ENCODE data around the gene RAMP2. TPM values are rescaled to one million over a fixed set of nuclear protein-coding genes. Genes with fewer than 3 reads are reported as not detected.

RAMP2 gene
- total and polyA plus RNA-seq, 2 of the 13 experiments (the other 11 are each of a cell fraction or from before 2014, with no cell fraction given), result 1.4 to 5.2 TPM

DNA sequence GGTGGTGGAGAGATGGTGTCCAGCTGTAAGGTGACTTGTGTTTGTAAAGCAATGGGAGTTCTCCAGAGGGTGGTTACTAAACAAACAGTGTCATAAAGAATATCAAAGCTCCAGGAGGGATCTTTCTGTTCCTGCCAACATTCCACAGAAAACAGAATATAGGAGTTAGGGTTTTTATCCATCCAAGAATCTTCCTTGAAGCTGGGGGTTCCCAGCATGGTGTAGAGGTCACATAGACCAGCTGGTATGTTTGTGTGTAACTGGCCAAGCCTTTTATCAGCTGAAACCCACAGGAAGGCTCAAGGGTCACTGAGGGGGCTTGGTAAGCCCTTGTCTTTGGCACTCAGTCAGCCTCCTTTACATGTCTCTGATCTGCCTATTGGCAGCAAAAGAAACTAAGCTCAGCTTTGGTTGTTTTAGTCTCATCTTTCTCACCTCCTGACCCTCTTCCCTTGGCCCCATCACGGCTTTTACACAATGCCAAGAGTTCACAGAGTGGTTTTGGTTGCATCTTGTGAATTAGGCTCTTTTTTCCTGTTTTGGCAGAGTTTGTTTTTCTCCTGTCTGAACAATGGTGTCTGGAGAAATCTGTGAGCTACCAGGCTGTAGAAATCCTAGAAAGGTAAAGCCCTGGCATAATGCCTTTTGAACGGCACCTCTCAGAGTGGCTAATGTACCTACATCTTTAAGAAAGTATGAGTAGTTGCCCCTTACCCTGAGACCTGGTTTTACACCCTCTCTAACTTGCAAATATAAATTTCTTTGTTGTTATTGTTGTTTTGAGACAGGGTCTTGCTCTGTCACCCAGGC lies 42.3 kb downstream of the RAMP2 start:
- H3K9ac ChIP-seq (ENCODE audit: insufficient read depth, low read depth, low read length), result peak overlapping the region; percentile 31
- TF ChIP-seq NR2C2 (CRISPR knock-in tag; IDR thresholded peaks at IDR 0.05; ENCODE audit: borderline replicate concordance) (0 out of 2 replicates have a peak, but pooled peaks have one; percentile 19), ZKSCAN1 (IDR thresholded peaks at IDR 0.05; ENCODE audit: low read length) (peak; percentile 93), NR2F1 (CRISPR knock-in tag; IDR thresholded peaks at IDR 0.05) (0 out of 4 replicates have a peak, but pooled peaks have one; percentile 39 to 63), RXRA (CRISPR knock-in tag; IDR thresholded peaks at IDR 0.05) (peak; percentile 81; the same call in 1 of the 2 replicates), SOX6 (IDR thresholded peaks at IDR 0.05) (no peak), SOX6 (CRISPR knock-in tag; IDR thresholded peaks at IDR 0.05) (peak; percentile 66), ZNF350 (CRISPR knock-in tag; IDR thresholded peaks at IDR 0.05; ENCODE audit: borderline replicate concordance, low read depth) (0 out of 2 replicates have a peak, but pooled peaks have one; percentile 20), AGO1 (IDR thresholded peaks at IDR 0.05; ENCODE audit: low read depth, low read length, poor library complexity, severe bottlenecking) (no peak), XRCC5 (optimal IDR thresholded peaks at IDR 0.05; ENCODE audit: low read length) (peak; percentile 67), ZNF160 (CRISPR knock-in tag; IDR thresholded peaks at IDR 0.05) (no peak), HNF4G (IDR thresholded peaks at IDR 0.05; ENCODE audit: borderline replicate concordance, low read depth, low read length) (peak; percentile 94), HNF4G (CRISPR knock-in tag; IDR thresholded peaks at IDR 0.05; ENCODE audit: borderline replicate concordance, low read depth) (peak; percentile 81; the same call in 1 of the 2 replicates), ZBTB7B (CRISPR knock-in tag; IDR thresholded peaks at IDR 0.05) (peak; percentile 95), THYN1 (CRISPR knock-in tag; IDR thresholded peaks at IDR 0.05; ENCODE audit: borderline replicate concordance, low read depth) (no peak)
- TF ChIP-seq, protein P1, sequence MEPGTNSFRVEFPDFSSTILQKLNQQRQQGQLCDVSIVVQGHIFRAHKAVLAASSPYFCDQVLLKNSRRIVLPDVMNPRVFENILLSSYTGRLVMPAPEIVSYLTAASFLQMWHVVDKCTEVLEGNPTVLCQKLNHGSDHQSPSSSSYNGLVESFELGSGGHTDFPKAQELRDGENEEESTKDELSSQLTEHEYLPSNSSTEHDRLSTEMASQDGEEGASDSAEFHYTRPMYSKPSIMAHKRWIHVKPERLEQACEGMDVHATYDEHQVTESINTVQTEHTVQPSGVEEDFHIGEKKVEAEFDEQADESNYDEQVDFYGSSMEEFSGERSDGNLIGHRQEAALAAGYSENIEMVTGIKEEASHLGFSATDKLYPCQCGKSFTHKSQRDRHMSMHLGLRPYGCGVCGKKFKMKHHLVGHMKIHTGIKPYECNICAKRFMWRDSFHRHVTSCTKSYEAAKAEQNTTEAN (CRISPR knock-in tag; conservative IDR thresholded peaks at IDR 0.05), result 0 out of 2 replicates have a peak, but pooled peaks have one; percentile 21
- TF ChIP-seq, protein P2, sequence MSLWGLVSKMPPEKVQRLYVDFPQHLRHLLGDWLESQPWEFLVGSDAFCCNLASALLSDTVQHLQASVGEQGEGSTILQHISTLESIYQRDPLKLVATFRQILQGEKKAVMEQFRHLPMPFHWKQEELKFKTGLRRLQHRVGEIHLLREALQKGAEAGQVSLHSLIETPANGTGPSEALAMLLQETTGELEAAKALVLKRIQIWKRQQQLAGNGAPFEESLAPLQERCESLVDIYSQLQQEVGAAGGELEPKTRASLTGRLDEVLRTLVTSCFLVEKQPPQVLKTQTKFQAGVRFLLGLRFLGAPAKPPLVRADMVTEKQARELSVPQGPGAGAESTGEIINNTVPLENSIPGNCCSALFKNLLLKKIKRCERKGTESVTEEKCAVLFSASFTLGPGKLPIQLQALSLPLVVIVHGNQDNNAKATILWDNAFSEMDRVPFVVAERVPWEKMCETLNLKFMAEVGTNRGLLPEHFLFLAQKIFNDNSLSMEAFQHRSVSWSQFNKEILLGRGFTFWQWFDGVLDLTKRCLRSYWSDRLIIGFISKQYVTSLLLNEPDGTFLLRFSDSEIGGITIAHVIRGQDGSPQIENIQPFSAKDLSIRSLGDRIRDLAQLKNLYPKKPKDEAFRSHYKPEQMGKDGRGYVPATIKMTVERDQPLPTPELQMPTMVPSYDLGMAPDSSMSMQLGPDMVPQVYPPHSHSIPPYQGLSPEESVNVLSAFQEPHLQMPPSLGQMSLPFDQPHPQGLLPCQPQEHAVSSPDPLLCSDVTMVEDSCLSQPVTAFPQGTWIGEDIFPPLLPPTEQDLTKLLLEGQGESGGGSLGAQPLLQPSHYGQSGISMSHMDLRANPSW (CRISPR knock-in tag; IDR thresholded peaks at IDR 0.05; ENCODE audit: borderline replicate concordance), result 0 out of 2 replicates have a peak, but pooled peaks have one; percentile 51
- TF ChIP-seq, protein P3, sequence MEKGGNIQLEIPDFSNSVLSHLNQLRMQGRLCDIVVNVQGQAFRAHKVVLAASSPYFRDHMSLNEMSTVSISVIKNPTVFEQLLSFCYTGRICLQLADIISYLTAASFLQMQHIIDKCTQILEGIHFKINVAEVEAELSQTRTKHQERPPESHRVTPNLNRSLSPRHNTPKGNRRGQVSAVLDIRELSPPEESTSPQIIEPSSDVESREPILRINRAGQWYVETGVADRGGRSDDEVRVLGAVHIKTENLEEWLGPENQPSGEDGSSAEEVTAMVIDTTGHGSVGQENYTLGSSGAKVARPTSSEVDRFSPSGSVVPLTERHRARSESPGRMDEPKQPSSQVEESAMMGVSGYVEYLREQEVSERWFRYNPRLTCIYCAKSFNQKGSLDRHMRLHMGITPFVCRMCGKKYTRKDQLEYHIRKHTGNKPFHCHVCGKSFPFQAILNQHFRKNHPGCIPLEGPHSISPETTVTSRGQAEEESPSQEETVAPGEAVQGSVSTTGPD (CRISPR knock-in tag; IDR thresholded peaks at IDR 0.05), result peak; percentile 92

More for the DNA sequence above, 42.3 kb downstream of the RAMP2 start:
- Histone ChIP-seq H3K4me3 (replicated peaks in 1 of 3; ENCODE audit: insufficient read depth in 1 of 3, low read depth in 2 of 3, low read length in 3 of 3) (peak overlapping the region in 2 of 3 experiments; percentile 2 to 8; a peak in 1 of 6 replicates), H3K27me3 (ENCODE audit: control insufficient read depth in 1 of 2, insufficient read depth in 2 of 2, low read length in 2 of 2) (no peaks in the 10 kb centered on the region; a peak in 2 of 5 replicates), H3K4me1 (ENCODE audit: insufficient read depth, low read length) (peaks cover 47% of the 10 kb centered on the region), H2AFZ (ENCODE audit: low read length) (peak overlapping the region; percentile 20), H3K27ac (ENCODE audit: extremely low read length, insufficient read depth, low read length) (peak overlapping the region; percentile 60), H3K79me2 (ENCODE audit: insufficient read depth, low read length) (peaks cover 2% of the 10 kb centered on the region), H3K36me3 (replicated peaks in 1 of 2; ENCODE audit: control insufficient read depth in 1 of 2, insufficient read depth in 2 of 2, low read length in 2 of 2) (no peaks in the 10 kb centered on the region), H3K9me3 (ENCODE audit: low read length) (no peaks in the 10 kb centered on the region), H3K4me2 (ENCODE audit: low read depth, low read length) (peak overlapping the region; percentile 72), H4K20me1 (ENCODE audit: insufficient read depth, low read length) (no peaks in the 10 kb centered on the region)
- ATAC-seq, result peak; percentile 56
- in situ Hi-C loops (cut with HindIII; ENCODE audit: extremely low pct_ligation_motif_present, low pct_unique_long_range_greater_than_20kb), result no loop called here
- BruUV-seq (replicated peaks), result no TSS peak
- ChIA-PET POLR2A (interaction anchor here (0.7 to 4.3 kb wide), 15 partner anchors 12 to 194 kb away, joined by 3 to 75 read pairs (median 6); partner anchors contain the start of genes BECN1, PSME3, RETREG3 and TUBG1), CTCF (ENCODE audit: low intra/inter-chr PET ratio, low total read pairs) (no interaction called here)
- intact Hi-C loops (cut with micrococcal nuclease; ENCODE audit: unreplicated experiment), result no loop called here
- 0% methylated on average over 2 of the region's 2 CpGs for WGBS (ENCODE audit: low lambda C conversion rate)
- peak; percentile 84 for FAIRE-seq
- DNase-seq (ENCODE audit: low spot score), result peak; percentile 88
